H1 (cell line): ENCODE results near the gene NDUFS3. TPM values are rescaled to one million over a fixed set of nuclear protein-coding genes. Genes with fewer than 3 reads are reported as not detected.

Source experiments
- CTCF ChIA-PET: fragments of 300-600 bp; sonication (Branson Sonifier 250); formaldehyde crosslinking; loops from one replicate; lab custom pipeline; 2021; ENCODE audit not compliant: partially characterized antibody; lab: Charles Lee
- POLR2A ChIA-PET: fragments of 300-600 bp; sonication (Branson Sonifier 250); formaldehyde crosslinking; loops from one replicate; lab custom pipeline; 2021; ENCODE audit warnings: inconsistent platforms; ENCODE audit not compliant: partially characterized antibody; lab: Charles Lee
- DNase-seq, 2 experiments: peaks; one replicate each; pipeline versions ENCODE4 v3.0.0 to v3.0.0-alpha.2; 2010 to 2022; ENCODE audit warnings: low spot score in 2 of 2, low read depth in 1 of 2, mixed read lengths in 1 of 2
- FAIRE-seq: peaks from 2 replicates; lab custom pipeline; 2011; peaks lifted over from hg19 to GRCh38; lab: Jason Lieb, UNC
- H2AFZ ChIP-seq: 2 replicates; pipeline ENCODE4 v1.8.1; 2012; ENCODE audit warnings: low read length, inconsistent platforms
- H2AK5ac ChIP-seq: 2 replicates; pipeline ENCODE4 v1.6.1; 2013; ENCODE audit warnings: low read depth, low read length
- H2BK120ac ChIP-seq: replicated peaks from 2 replicates; pipeline ENCODE3; 2013; ENCODE audit warnings: low read depth, low read length, inconsistent platforms
- H2BK12ac ChIP-seq: 2 replicates; pipeline ENCODE4 v1.6.1; 2013; ENCODE audit warnings: low read depth, low read length
- H2BK15ac ChIP-seq: 2 replicates; pipeline ENCODE4 v1.6.1; 2013; ENCODE audit warnings: low read length
- H2BK20ac ChIP-seq: 2 replicates; pipeline ENCODE4 v1.6.1; 2013; ENCODE audit warnings: low read length
- H2BK5ac ChIP-seq: 2 replicates; pipeline ENCODE4 v1.6.1; 2013; ENCODE audit warnings: low read depth, low read length
- H3K14ac ChIP-seq: 2 replicates; pipeline ENCODE4 v1.6.1; 2013; ENCODE audit warnings: inconsistent platforms; ENCODE audit not compliant: insufficient read length
- H3K18ac ChIP-seq: 2 replicates; pipeline ENCODE4 v1.6.1; 2013; ENCODE audit warnings: low read length; ENCODE audit errors: extremely low read depth
- H3K23ac ChIP-seq: 2 replicates; pipeline ENCODE4 v1.6.1; 2013; ENCODE audit warnings: inconsistent platforms; ENCODE audit not compliant: insufficient read length
- H3K23me2 ChIP-seq: 2 replicates; pipeline ENCODE4 v1.6.1; 2013; ENCODE audit warnings: low read depth, low read length
- H3K27ac ChIP-seq: 2 replicates; pipeline ENCODE4 v1.6.1; 2011; ENCODE audit warnings: low read depth, low read length, inconsistent platforms
- H3K27me3 ChIP-seq, 4 experiments: replicated peaks in 1 of 4; 1 replicate in 1 of 4; 2 replicates in 3 of 4; pipeline versions ENCODE4 v1.6.1 to v1.8.1; 2011 to 2013; ENCODE audit warnings: low read length in 3 of 4, mild to moderate bottlenecking in 3 of 4, inconsistent platforms in 2 of 4, mixed read lengths in 2 of 4, moderate library complexity in 1 of 4; ENCODE audit not compliant: control insufficient read depth in 3 of 4, insufficient read depth in 3 of 4; ENCODE audit errors: extremely low read depth in 1 of 4
- H3K36me3 ChIP-seq, 4 experiments: 2 replicates each; pipeline versions ENCODE4 v1.6.1 to v1.8.1; 2011 to 2013; ENCODE audit warnings: mild to moderate bottlenecking in 4 of 4, low read length in 3 of 4, moderate library complexity in 2 of 4, control low read depth in 1 of 4, inconsistent platforms in 1 of 4; ENCODE audit not compliant: insufficient read depth in 4 of 4, control insufficient read depth in 2 of 4
- H3K4ac ChIP-seq: replicated peaks from 2 replicates; pipeline ENCODE3; 2013; ENCODE audit warnings: low read length, low read depth, mixed read lengths, inconsistent platforms; ENCODE audit not compliant: insufficient read length
- H3K4me1 ChIP-seq, 4 experiments: replicated peaks in 1 of 4; 1 replicate in 1 of 4; 2 replicates in 3 of 4; pipeline versions ENCODE4 v1.6.1 to v1.8.1; 2011 to 2013; ENCODE audit warnings: low read length in 3 of 4, inconsistent platforms in 2 of 4, mixed read lengths in 1 of 4; ENCODE audit not compliant: insufficient read depth in 4 of 4, control insufficient read depth in 3 of 4
- H3K4me2 ChIP-seq, 2 experiments: 2 replicates each; pipeline versions ENCODE4 v1.6.1 to v1.8.1; 2011 to 2013; ENCODE audit warnings: low read depth in 2 of 2, low read length in 2 of 2, control low read depth in 1 of 2, inconsistent platforms in 1 of 2, mild to moderate bottlenecking in 1 of 2; ENCODE audit not compliant: insufficient read depth in 1 of 2
- H3K4me3 ChIP-seq, 4 experiments: fragments of 200-600, 300-600 bp in 1 of 4; sonication (generic), shearing (Covaris generic), sonication (Bioruptor Twin) in 1 of 4; 2 replicates each; pipeline versions ENCODE4 v1.5.1 to v1.8.1; 2011 to 2016; ENCODE audit warnings: low read length in 4 of 4, low read depth in 3 of 4, control low read depth in 2 of 4, inconsistent platforms in 2 of 4, mild to moderate bottlenecking in 2 of 4, mixed read lengths in 1 of 4, moderate library complexity in 1 of 4; ENCODE audit not compliant: insufficient read depth in 2 of 4; ENCODE audit errors: extremely low read depth in 1 of 4
- H3K56ac ChIP-seq: replicated peaks from 2 replicates; pipeline ENCODE3; 2013; ENCODE audit warnings: low read depth, mild to moderate bottlenecking, mixed read lengths, low read length, inconsistent platforms; ENCODE audit not compliant: insufficient read length
- H3K79me1 ChIP-seq: 2 replicates; pipeline ENCODE4 v1.6.1; 2013; ENCODE audit warnings: low read depth, low read length, control low read depth
- H3K79me2 ChIP-seq, 2 experiments: 2 replicates each; pipeline versions ENCODE4 v1.6.1 to v1.8.1; 2012 to 2013; ENCODE audit warnings: low read length in 2 of 2, mild to moderate bottlenecking in 2 of 2, inconsistent platforms in 1 of 2; ENCODE audit not compliant: insufficient read depth in 2 of 2, control insufficient read depth in 1 of 2
- H3K9ac ChIP-seq, 4 experiments: replicated peaks in 1 of 4; 1 replicate in 1 of 4; 2 replicates in 3 of 4; pipeline versions ENCODE4 v1.6.1 to v1.8.1; 2011 to 2013; ENCODE audit warnings: low read depth in 3 of 4, low read length in 3 of 4, control low read depth in 2 of 4, mild to moderate bottlenecking in 2 of 4, moderate library complexity in 2 of 4, inconsistent platforms in 1 of 4; ENCODE audit errors: extremely low read depth in 1 of 4
- H3K9me3 ChIP-seq, 2 experiments: 2 replicates each; pipeline versions ENCODE4 v1.6.1 to v1.8.1; 2012 to 2013; ENCODE audit warnings: mild to moderate bottlenecking in 2 of 2, moderate library complexity in 2 of 2, control low read depth in 1 of 2, inconsistent platforms in 1 of 2, low read depth in 1 of 2, low read length in 1 of 2, mixed read lengths in 1 of 2; ENCODE audit not compliant: insufficient read depth in 2 of 2
- H4K20me1 ChIP-seq, 2 experiments: replicated peaks in 1 of 2; 2 replicates each; pipeline versions ENCODE3 to v1.8.1; 2011 to 2013; ENCODE audit warnings: inconsistent platforms in 2 of 2, low read length in 2 of 2, mild to moderate bottlenecking in 1 of 2; ENCODE audit not compliant: insufficient read depth in 2 of 2, control insufficient read depth in 1 of 2
- H4K5ac ChIP-seq: 2 replicates; pipeline ENCODE4 v1.6.1; 2013; ENCODE audit warnings: low read length, low read depth, mixed read lengths, inconsistent platforms; ENCODE audit not compliant: insufficient read length
- H4K8ac ChIP-seq: 2 replicates; pipeline ENCODE4 v1.8.0; 2013; ENCODE audit warnings: mild to moderate bottlenecking, moderate library complexity, low read length, inconsistent platforms; ENCODE audit not compliant: insufficient read depth; ENCODE audit errors: extremely low read depth
- H4K91ac ChIP-seq: replicated peaks from 2 replicates; pipeline ENCODE3; 2013; ENCODE audit warnings: low read length, mixed read lengths, inconsistent platforms; ENCODE audit not compliant: insufficient read length
- HDAC6 ChIP-seq: IDR thresholded peaks from one replicate; pipeline ENCODE4 v1.7.1; 2012; ENCODE audit warnings: low read depth, mild to moderate bottlenecking, inconsistent platforms, low read length, moderate library complexity
- JUND ChIP-seq: IDR thresholded peaks from 2 replicates; pipeline ENCODE4 v1.6.1; 2011; ENCODE audit warnings: mild to moderate bottlenecking, improper control_type of control experiment, low read length
- MAX ChIP-seq: IDR thresholded peaks from 2 replicates; pipeline ENCODE4 v1.6.1; 2012; ENCODE audit warnings: inconsistent platforms
- NANOG ChIP-seq: IDR thresholded peaks from 2 replicates; pipeline ENCODE4 v1.6.1; 2011; ENCODE audit warnings: low read length, low read depth, mild to moderate bottlenecking, inconsistent platforms; ENCODE audit not compliant: insufficient read depth, poor library complexity, severe bottlenecking
- POLR2AphosphoS5 ChIP-seq: IDR thresholded peaks from 2 replicates; pipeline ENCODE4 v1.6.1; 2011; ENCODE audit warnings: low read depth, low read length
- RAD21 ChIP-seq, 2 experiments: IDR thresholded peaks in 1 of 2; conservative IDR thresholded peaks in 1 of 2; 2 replicates each; pipeline ENCODE4 v1.6.1; 2011; ENCODE audit warnings: low read depth in 2 of 2, low read length in 2 of 2, improper control_type of control experiment in 1 of 2, inconsistent platforms in 1 of 2, mild to moderate bottlenecking in 1 of 2, moderate library complexity in 1 of 2
- RNF2 ChIP-seq: fragments of 200-900, 300-1000 bp; sonication (generic); IDR thresholded peaks from 2 replicates; pipeline ENCODE4 v1.7.1; 2016; ENCODE audit warnings: borderline replicate concordance, low read depth, mild to moderate bottlenecking, antibody characterized with exemption, low read length; ENCODE audit not compliant: poor library complexity, severe bottlenecking; ENCODE audit errors: missing control alignments
- SIX5 ChIP-seq: IDR thresholded peaks from 2 replicates; pipeline ENCODE4 v1.6.1; 2011; ENCODE audit warnings: mild to moderate bottlenecking, low read depth, low read length
- SRF ChIP-seq: IDR thresholded peaks from 2 replicates; pipeline ENCODE4 v1.6.1; 2011; ENCODE audit warnings: mild to moderate bottlenecking, low read depth, low read length, moderate library complexity
- TAF1 ChIP-seq: IDR thresholded peaks from 2 replicates; pipeline ENCODE4 v1.6.1; 2011; ENCODE audit warnings: mild to moderate bottlenecking, low read depth, low read length
- WGBS, 2 experiments: shearing (Covaris generic) in 1 of 2; methylation state at CpG; one replicate each; pipeline versions ENCODE4 v1.1.6 to v1.1.7; 2013 to 2015; ENCODE audit warnings: low lambda C conversion rate in 2 of 2, mixed read lengths in 2 of 2, inconsistent platforms in 1 of 2, low coverage in 1 of 2, missing lambda C conversion rate in 1 of 2; ENCODE audit not compliant: insufficient replicate concordance in 2 of 2, insufficient coverage in 1 of 2, insufficient read length in 1 of 2; ENCODE audit errors: extremely low coverage in 1 of 2, missing lambda C conversion rate in 1 of 2; 5-methylcytosine and 5-hydroxymethylcytosine counted together
- polyA plus RNA-seq, 7 experiments: library from polyadenylated mRNA; depleted of rRNA in 3 of 7; stranded (reverse) in 5 of 7; unstranded in 2 of 7; fragments of >200 nt in 5 of 7; fragments of 200-250 nt in 2 of 7; gene quantifications; 1 replicate in 5 of 7; 2 replicates in 1 of 7; 4 replicates in 1 of 7; pipeline versions ENCODE4 v1.2.1 to v1.2.3, GENCODE V29; 2011 to 2013; ENCODE audit warnings: missing spikeins in 2 of 7, mixed read lengths in 2 of 7
- total RNA-seq: library from RNA; stranded (reverse); fragmentation: NEBNext Ultra II Directional; extraction: Animal tissue kit (Norgen Biotek cat#: 25700); gene quantifications from 2 replicates; pipeline ENCODE4 v1.2.1, GENCODE V29; 2021
- TF ChIP-seq, protein P1 (sequence below): IDR thresholded peaks from 2 replicates; pipeline ENCODE4 v1.6.1; 2011; ENCODE audit warnings: low read depth, mild to moderate bottlenecking, low read length; ENCODE audit not compliant: insufficient read depth

Gene NDUFS3
- total and polyA plus RNA-seq, 2 of the 8 experiments (the other 6 are each of a cell fraction or from before 2014, with no cell fraction given) = 135 to 241 TPM

DNA sequence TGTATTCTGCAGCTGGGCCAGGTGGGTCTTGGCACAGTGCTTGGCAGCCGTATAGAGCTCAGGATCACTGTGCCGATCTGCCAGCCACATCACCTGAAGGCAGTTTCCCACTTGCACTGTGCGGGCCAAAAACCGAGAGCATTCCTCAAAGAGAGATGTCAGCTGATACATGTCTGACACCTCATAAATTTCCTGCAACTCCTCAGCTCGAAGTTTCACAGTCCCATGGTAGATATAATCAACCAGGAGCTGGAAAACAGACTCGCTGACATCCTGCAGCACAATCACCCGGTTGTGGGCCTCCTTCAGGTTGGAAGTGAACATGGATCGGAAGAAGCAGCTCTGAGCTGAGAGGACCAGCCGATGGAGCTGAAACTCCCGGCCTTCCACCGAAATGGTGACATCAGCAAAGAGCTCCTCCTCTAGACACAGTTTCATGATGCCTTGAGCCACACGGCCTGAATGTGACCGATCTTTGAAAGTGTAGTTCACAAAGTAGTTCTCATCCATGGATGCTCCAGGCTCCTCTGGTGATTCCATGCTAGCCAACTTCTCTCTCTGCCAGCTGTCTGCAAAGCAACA, 1.3 kb upstream of the NDUFS3 start:
- DNase-seq = no peak
- POLR2A ChIA-PET = interaction anchor here (0.7 to 6.2 kb wide), 13 partner anchors 8 to 112 kb away, joined by 3 to 83 read pairs (median 6); partner anchors contain the start of genes C1QTNF4, CELF1, FAM180B and PTPMT1
- H3K4me1 ChIP-seq = peaks cover 0 to 5% (median 2%) of the 10 kb centered on the region in 4 experiments; a peak in 2 of 7 replicates
- TF ChIP-seq POLR2AphosphoS5 (no peak), TAF1 (no peak), SRF (no peak), SIX5 (no peak), NANOG (no peak), RNF2 (no peak), MAX (no peak), RAD21 (IDR thresholded peaks at IDR 0.05 in 1 of 2, conservative IDR thresholded peaks at IDR 0.05 in 1 of 2; ENCODE audit: low read depth in 2 of 2, low read length in 2 of 2) (no peak), JUND (no peak), HDAC6 (no peak)
- TF ChIP-seq, protein P1, sequence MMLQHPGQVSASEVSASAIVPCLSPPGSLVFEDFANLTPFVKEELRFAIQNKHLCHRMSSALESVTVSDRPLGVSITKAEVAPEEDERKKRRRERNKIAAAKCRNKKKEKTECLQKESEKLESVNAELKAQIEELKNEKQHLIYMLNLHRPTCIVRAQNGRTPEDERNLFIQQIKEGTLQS = no peak

More for the DNA sequence above, 1.3 kb upstream of the NDUFS3 start:
- Histone ChIP-seq H3K27ac (peak overlapping the region; percentile 6; the same call in 1 of the 2 replicates), H2BK20ac (no peak overlapping the region), H3K18ac (no peak overlapping the region), H2BK12ac (no peak overlapping the region), H3K4me3 (peak overlapping the region; percentile 83 to 93 (median 90); a peak in 5 of 8 replicates), H2AK5ac (no peak overlapping the region), H4K20me1 (peaks cover 0 to 4% of the 10 kb centered on the region in 2 experiments), H3K56ac (no peak overlapping the region), H3K9ac (peak overlapping the region in 1 of 4 experiments; percentile 98; a peak in 2 of 7 replicates), H2BK5ac (no peak overlapping the region), H3K27me3 (no peaks in the 10 kb centered on the region), H3K14ac (no peak overlapping the region), H4K91ac (no peak overlapping the region), H3K23me2 (peaks cover 4% of the 10 kb centered on the region; the same call in 1 of the 2 replicates), H2BK15ac (no peak overlapping the region; the same call in 1 of the 2 replicates), H3K79me1 (peaks cover 2% of the 10 kb centered on the region; the same call in 1 of the 2 replicates), H2BK120ac (no peak overlapping the region), H3K36me3 (peaks cover 17 to 39% (median 31%) of the 10 kb centered on the region in 4 experiments), H4K8ac (no peak overlapping the region), H3K23ac (no peak overlapping the region), H2AFZ (no peak overlapping the region), H3K4ac (no peak overlapping the region), H3K4me2 (peak overlapping the region; percentile 70 to 85), H4K5ac (no peak overlapping the region), H3K9me3 (no peaks in the 10 kb centered on the region), H3K79me2 (peaks cover 0 to 30% of the 10 kb centered on the region in 2 experiments; a peak in 3 of 4 replicates)
- FAIRE-seq = no peak
- CTCF ChIA-PET = interaction anchor here (0.7 to 2.0 kb wide), 8 partner anchors 9 to 1555 kb away, joined by 3 to 7 read pairs (median 3); partner anchors contain the start of genes C1QTNF4 and FAM180B
- 94% methylated on average over 13 of the region's 13 CpGs; no CpG with 5 or more reads in 1 of the 2 experiments for WGBS, 2 experiments
